HG02970 (cell line): ENCODE measurements around the gene NFU1.
"Not testable (repeated sequence)": the region's sequence is repeated elsewhere in the genome, so short reads cannot be mapped to it uniquely, and the experiment has no call there.

Experiments used
- ATAC-seq: cut with Tn5 transposase; IDR thresholded peaks from one replicate; pipeline ENCODE4 v1.9.1; 2021; ENCODE audit warnings: mild to moderate bottlenecking, moderate library complexity, moderate number of reproducible peaks; ENCODE audit not compliant: unreplicated experiment, low FRiP score

NFU1 gene

GRCh38 chr2:69452687-69453086 lies 15.5 kb upstream of the NFU1 start:
- ATAC-seq = no peak

GRCh38 chr2:69450735-69451416 lies 13.6 kb upstream of the NFU1 start:
- no peak for ATAC-seq

- ATAC-seq = no peak
These were observed 12.7 kb upstream of the NFU1 start for GRCh38 chr2:69449906-69450305.

GRCh38 chr2:69443673-69444072 lies 6.4 kb upstream of the NFU1 start:
- not testable (repeated sequence) for ATAC-seq

- not testable (repeated sequence) for ATAC-seq
These were observed 2.3 kb upstream of the NFU1 start for GRCh38 chr2:69439499-69439898.

- ATAC-seq = no peak
These were observed 1.3 kb upstream of the NFU1 start for GRCh38 chr2:69438580-69438979.

GRCh38 chr2:69437751-69438154 lies 518 bp upstream of the NFU1 start:
- ATAC-seq = no peak

- no peak for ATAC-seq
These were observed 668 bp downstream of the NFU1 start for GRCh38 chr2:69436596-69436937.

- ATAC-seq = no peak
These were observed 2.5 kb downstream of the NFU1 start for GRCh38 chr2:69434753-69435152.

- ATAC-seq = no peak
These were observed 7.6 kb downstream of the NFU1 start for GRCh38 chr2:69429491-69430183.

- no peak for ATAC-seq
These were observed 8.3 kb downstream of the NFU1 start for GRCh38 chr2:69428981-69429380.

- no peak for ATAC-seq
These were observed 12.8 kb downstream of the NFU1 start for GRCh38 chr2:69424419-69424818.

GRCh38 chr2:69422198-69422597 lies 15.0 kb downstream of the NFU1 start:
- ATAC-seq = no peak

- ATAC-seq = not testable (repeated sequence)
These were observed 18.1 kb downstream of the NFU1 start for GRCh38 chr2:69419111-69419510.

GRCh38 chr2:69416147-69416546 lies 21.1 kb downstream of the NFU1 start:
- ATAC-seq = no peak

GRCh38 chr2:69411120-69411519 lies 26.1 kb downstream of the NFU1 start:
- ATAC-seq = no peak

GRCh38 chr2:69405306-69405705 lies 31.9 kb downstream of the NFU1 start:
- no peak for ATAC-seq

GRCh38 chr2:69400121-69400520 lies 37.1 kb downstream of the NFU1 start:
- no peak for ATAC-seq

- ATAC-seq = no peak
These were observed 40.0 kb downstream of the NFU1 start for GRCh38 chr2:69397234-69397633.

- ATAC-seq = no peak
These were observed 41.4 kb downstream of the NFU1 start for GRCh38 chr2:69395866-69396265.

- ATAC-seq = no peak
These were observed 43.3 kb downstream of the NFU1 start for GRCh38 chr2:69393963-69394362.

GRCh38 chr2:69390471-69390870 lies 46.8 kb downstream of the NFU1 start:
- no peak for ATAC-seq
